GM21447 (cell line): ENCODE data around the gene CBX1.
A peak's percentile ranks its signal among the peaks of the same experiment; 100 is the strongest.
"Not testable (repeated sequence)": the region's sequence is repeated elsewhere in the genome, so short reads cannot be mapped to it uniquely, and the experiment has no call there.

ENCODE experiments used
- ATAC-seq: cut with Tn5 transposase; IDR thresholded peaks from one replicate; pipeline ENCODE4 v1.9.1; 2021; ENCODE audit not compliant: unreplicated experiment

Gene CBX1

GRCh38 chr17:48123776-48124388 lies 22.6 kb upstream of the CBX1 start:
- no peak for ATAC-seq

- ATAC-seq = no peak
Measured at GRCh38 chr17:48123111-48123510, 21.8 kb upstream of the CBX1 start.

GRCh38 chr17:48122665-48123045 lies 21.4 kb upstream of the CBX1 start:
- ATAC-seq = no peak

- no peak for ATAC-seq
Measured at GRCh38 chr17:48121923-48122664, 20.8 kb upstream of the CBX1 start.

- no peak for ATAC-seq
Measured at GRCh38 chr17:48113201-48113676, 12.0 kb upstream of the CBX1 start.

GRCh38 chr17:48111937-48112241 lies 10.6 kb upstream of the CBX1 start:
- no peak for ATAC-seq

GRCh38 chr17:48110761-48111160 lies 9.5 kb upstream of the CBX1 start:
- ATAC-seq = no peak

- peak; percentile 69 for ATAC-seq
Measured at GRCh38 chr17:48107137-48108055, 6.1 kb upstream of the CBX1 start, which contains the start of gene SNX11. Gene SNX11, plus strand, starts transcription at chr17:48107766. Its CDS starts 4,278 bp downstream, at chr17:48112044.

GRCh38 chr17:48106802-48107136 lies 5.5 kb upstream of the CBX1 start:
- no peak for ATAC-seq

- no peak for ATAC-seq
Measured at GRCh38 chr17:48104440-48104839, 3.2 kb upstream of the CBX1 start.

- ATAC-seq = no peak
Measured at GRCh38 chr17:48102798-48103715, 1.8 kb upstream of the CBX1 start.

GRCh38 chr17:48102043-48102750 lies 919 bp upstream of the CBX1 start:
- ATAC-seq = no peak

GRCh38 chr17:48100591-48101011 lies 677 bp downstream of the CBX1 start:
- peak; percentile 10 for ATAC-seq

GRCh38 chr17:48100160-48100559 lies 1.1 kb downstream of the CBX1 start:
- no peak for ATAC-seq

GRCh38 chr17:48095611-48096010 lies 5.7 kb downstream of the CBX1 start:
- ATAC-seq = no peak

- no peak for ATAC-seq
Measured at GRCh38 chr17:48093341-48094045, 7.8 kb downstream of the CBX1 start.

- ATAC-seq = no peak
Measured at GRCh38 chr17:48084932-48085331, 16.3 kb downstream of the CBX1 start.

GRCh38 chr17:48081858-48082257 lies 19.4 kb downstream of the CBX1 start:
- no peak for ATAC-seq

GRCh38 chr17:48077152-48077551 lies 24.1 kb downstream of the CBX1 start:
- not testable (repeated sequence) for ATAC-seq
